ENCODE results near the gene TSPOAP1. TPM values are rescaled to one million over a fixed set of nuclear protein-coding genes. Genes with fewer than 3 reads are reported as not detected.

TSPOAP1 gene
- total RNA-seq, 1 donor from 2014 or later: 27.9 TPM

DNA sequence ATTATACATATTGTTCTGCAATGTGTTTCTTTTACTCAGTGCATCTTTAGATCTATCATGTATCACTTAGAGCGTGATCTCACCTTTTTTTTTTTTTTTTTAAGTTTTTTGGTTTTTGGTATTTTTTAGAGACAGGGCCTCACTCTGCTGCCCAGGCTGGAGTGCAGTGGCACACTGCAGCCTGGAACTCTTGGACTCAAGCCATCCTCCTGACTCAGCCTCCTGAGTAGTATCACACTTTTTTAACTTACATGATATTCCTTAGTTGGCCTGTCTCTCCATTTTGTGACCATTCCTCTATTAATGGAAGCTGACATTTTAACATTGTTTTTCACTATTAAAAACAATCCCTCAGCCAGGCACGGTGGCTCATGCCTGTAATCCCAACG lies 43.2 kb downstream of the TSPOAP1 start:
- no peaks in the 10 kb centered on the region for H3K9me3 Mint-ChIP-seq
- no peak overlapping the region for H3K4me3 Mint-ChIP-seq
- no peak for DNase-seq (ENCODE audit: low read depth, low spot score)
- TF ChIP-seq, protein P1, sequence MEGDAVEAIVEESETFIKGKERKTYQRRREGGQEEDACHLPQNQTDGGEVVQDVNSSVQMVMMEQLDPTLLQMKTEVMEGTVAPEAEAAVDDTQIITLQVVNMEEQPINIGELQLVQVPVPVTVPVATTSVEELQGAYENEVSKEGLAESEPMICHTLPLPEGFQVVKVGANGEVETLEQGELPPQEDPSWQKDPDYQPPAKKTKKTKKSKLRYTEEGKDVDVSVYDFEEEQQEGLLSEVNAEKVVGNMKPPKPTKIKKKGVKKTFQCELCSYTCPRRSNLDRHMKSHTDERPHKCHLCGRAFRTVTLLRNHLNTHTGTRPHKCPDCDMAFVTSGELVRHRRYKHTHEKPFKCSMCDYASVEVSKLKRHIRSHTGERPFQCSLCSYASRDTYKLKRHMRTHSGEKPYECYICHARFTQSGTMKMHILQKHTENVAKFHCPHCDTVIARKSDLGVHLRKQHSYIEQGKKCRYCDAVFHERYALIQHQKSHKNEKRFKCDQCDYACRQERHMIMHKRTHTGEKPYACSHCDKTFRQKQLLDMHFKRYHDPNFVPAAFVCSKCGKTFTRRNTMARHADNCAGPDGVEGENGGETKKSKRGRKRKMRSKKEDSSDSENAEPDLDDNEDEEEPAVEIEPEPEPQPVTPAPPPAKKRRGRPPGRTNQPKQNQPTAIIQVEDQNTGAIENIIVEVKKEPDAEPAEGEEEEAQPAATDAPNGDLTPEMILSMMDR (conservative IDR thresholded peaks at IDR 0.05): no peak
- H3K36me3 Mint-ChIP-seq (ENCODE audit: low read depth): no peaks in the 10 kb centered on the region
- H3K4me1 Mint-ChIP-seq: no peaks in the 10 kb centered on the region
- no peak overlapping the region for H3K27ac Mint-ChIP-seq (ENCODE audit: unreplicated experiment)
- peaks cover 10% of the 10 kb centered on the region for H3K27me3 Mint-ChIP-seq (ENCODE audit: low read depth)

DNA sequence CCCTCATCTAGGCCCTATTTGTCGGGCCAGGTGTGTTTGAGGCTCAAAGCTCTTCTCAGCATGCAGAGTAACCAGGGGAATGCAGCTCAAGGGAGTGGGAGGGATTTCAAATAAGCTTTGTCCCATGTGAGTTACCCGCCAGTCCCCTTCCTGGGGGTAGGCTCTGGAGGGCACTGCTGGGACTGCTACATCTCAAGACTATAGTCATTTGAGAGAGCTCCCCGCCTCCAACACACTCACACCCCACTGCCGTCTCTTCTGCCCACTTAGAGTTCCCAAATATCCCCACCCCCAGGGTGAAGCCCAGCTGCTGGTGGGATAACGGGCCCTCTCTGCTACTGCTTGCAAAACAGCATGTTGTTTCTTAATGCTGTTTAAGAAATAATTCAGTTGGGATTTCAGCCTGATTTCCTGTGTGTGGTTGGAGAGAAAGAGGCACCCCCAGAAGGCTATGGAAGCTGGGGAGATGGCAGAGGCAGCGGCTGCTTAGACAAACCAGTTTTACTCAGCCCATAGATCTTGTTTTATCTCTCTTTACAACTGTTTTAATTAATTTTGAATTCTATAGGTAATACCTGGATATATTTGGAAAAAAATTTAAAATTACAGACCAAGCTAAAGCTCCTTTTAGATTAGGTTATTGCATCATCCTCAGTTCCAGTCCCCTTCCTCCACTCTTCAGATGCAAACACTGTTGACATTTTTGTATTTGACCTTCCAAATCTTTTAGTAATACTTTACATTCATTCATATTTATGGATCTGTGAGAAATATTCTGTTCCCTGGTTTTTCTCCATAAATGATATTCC lies 43.8 kb downstream of the TSPOAP1 start:
- H3K36me3 Mint-ChIP-seq (ENCODE audit: low read depth): no peaks in the 10 kb centered on the region
- TF ChIP-seq, protein P1 (conservative IDR thresholded peaks at IDR 0.05): no peak
- H3K27ac Mint-ChIP-seq (ENCODE audit: unreplicated experiment): no peak overlapping the region
- H3K4me1 Mint-ChIP-seq: no peaks in the 10 kb centered on the region
- H3K9me3 Mint-ChIP-seq: no peaks in the 10 kb centered on the region
- no peak overlapping the region for H3K4me3 Mint-ChIP-seq
- DNase-seq (ENCODE audit: low read depth, low spot score): no peak
- peaks cover 10% of the 10 kb centered on the region for H3K27me3 Mint-ChIP-seq (ENCODE audit: low read depth)

DNA sequence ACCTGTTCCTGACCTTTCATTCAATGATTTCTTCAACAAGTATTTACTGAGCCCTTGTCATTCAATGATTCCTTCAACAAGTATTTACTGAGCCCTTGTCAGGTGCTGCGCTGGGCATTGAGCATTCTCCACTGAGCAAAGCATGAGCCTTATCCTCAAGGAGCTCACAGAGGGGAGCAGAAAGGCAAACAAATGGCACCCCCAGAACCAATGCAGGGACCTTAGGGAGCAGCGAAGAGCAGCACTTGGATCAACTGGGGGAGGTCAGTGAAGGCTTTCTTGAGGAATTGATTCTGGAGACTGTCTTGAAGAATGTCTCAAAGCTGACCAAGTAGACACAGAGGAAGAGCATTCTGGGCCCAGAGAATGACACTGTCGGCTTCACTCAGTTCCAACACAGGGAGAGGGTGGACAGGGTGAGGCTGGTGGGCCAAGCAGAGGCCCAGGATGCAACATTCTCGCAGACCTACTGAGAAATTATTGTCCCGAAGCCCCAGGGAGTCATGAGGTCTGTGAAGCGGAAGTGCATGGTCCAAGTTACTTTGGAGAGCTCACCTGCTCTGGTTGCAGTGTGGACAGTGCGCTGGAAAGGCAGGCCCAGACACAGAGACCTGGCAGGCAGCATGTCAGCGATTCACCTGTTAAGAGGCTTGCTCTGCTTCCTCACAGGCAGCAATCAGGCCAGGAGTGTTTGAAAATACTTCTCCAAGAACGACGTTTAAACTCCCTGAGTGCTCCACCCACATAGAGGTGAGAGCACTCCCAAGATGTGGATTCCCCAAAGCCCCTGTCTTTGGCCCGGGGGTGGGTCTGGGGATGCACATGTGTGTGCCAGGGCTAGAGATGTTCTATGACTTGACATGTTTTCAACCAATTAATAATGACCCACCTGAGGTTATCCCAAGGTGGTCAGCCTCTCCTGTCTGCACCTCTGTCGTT lies 44.7 kb downstream of the TSPOAP1 start:
- no peak overlapping the region for H3K27ac Mint-ChIP-seq (ENCODE audit: unreplicated experiment)

DNA sequence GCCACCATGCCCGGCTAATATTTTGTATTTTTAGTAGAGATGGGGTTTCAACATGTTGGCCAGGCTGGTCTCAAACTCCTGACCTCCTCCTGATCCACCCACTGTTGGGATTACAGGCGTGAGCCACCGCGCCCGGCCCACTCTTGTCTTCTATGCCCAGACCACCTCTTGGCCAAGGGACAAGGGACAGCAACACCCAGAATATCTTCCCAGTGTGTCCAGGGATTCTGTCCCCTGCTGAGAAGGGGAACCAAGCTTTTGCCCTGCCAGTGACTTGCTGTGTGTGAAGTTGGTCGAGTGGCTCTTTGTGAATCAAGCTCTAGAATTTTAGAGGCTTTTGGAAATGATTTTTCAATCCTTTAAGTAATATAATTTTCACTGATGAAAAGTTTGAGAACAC lies 46.2 kb downstream of the TSPOAP1 start:
- H3K36me3 Mint-ChIP-seq (ENCODE audit: low read depth): no peaks in the 10 kb centered on the region
- DNase-seq (ENCODE audit: low read depth, low spot score): no peak
- TF ChIP-seq, protein P1 (conservative IDR thresholded peaks at IDR 0.05): no peak
- no peaks in the 10 kb centered on the region for H3K4me1 Mint-ChIP-seq
- no peak overlapping the region for H3K4me3 Mint-ChIP-seq
- no peaks in the 10 kb centered on the region for H3K9me3 Mint-ChIP-seq
- H3K27ac Mint-ChIP-seq (ENCODE audit: unreplicated experiment): no peak overlapping the region
- peaks cover 10% of the 10 kb centered on the region for H3K27me3 Mint-ChIP-seq (ENCODE audit: low read depth)

More for the DNA sequence above, 44.7 kb downstream of the TSPOAP1 start:
- DNase-seq (ENCODE audit: low read depth, low spot score): no peak
- Mint-ChIP-seq H3K36me3 (ENCODE audit: low read depth) (no peaks in the 10 kb centered on the region), H3K9me3 (no peaks in the 10 kb centered on the region), H3K27me3 (ENCODE audit: low read depth) (peaks cover 10% of the 10 kb centered on the region), H3K4me3 (no peak overlapping the region), H3K4me1 (no peaks in the 10 kb centered on the region)
- TF ChIP-seq, protein P1 (conservative IDR thresholded peaks at IDR 0.05): no peak

DNA sequence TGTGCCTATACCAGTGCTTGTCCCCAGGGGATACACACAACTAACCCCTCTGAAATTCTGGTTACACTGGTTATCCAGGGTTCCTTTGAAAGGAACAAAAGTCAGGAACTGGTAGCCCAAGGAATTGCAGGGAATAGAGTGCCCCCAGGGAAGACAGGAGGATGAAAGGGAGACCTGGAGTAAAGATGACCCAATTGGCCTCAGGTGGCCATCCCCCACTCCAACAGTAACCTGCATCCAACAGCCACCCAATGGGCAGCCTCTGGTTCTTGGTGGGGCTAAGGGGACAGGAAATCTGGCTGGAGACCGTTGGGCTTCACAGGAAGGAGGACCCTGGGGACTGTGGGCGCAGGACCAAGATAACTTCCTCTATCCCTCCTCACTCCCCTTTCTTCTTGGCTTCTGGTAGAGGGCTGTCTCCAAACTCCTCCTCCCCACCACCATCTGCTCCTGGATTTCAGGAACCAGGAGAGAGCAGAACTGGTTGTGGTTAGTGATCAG lies 47.0 kb downstream of the TSPOAP1 start:
- no peaks in the 10 kb centered on the region for H3K4me1 Mint-ChIP-seq
- DNase-seq (ENCODE audit: low read depth, low spot score): no peak
- H3K36me3 Mint-ChIP-seq (ENCODE audit: low read depth): no peaks in the 10 kb centered on the region
- H3K27ac Mint-ChIP-seq (ENCODE audit: unreplicated experiment): no peak overlapping the region
- H3K27me3 Mint-ChIP-seq (ENCODE audit: low read depth): peaks cover 10% of the 10 kb centered on the region
- no peaks in the 10 kb centered on the region for H3K9me3 Mint-ChIP-seq
- TF ChIP-seq, protein P1 (conservative IDR thresholded peaks at IDR 0.05): no peak
- H3K4me3 Mint-ChIP-seq: no peak overlapping the region
